ENCODE results near the gene PTPRO.
"Not testable (repeated sequence)": the region's sequence is repeated elsewhere in the genome, so short reads cannot be mapped to it uniquely, and the experiment has no call there.

The PTPRO gene

DNA sequence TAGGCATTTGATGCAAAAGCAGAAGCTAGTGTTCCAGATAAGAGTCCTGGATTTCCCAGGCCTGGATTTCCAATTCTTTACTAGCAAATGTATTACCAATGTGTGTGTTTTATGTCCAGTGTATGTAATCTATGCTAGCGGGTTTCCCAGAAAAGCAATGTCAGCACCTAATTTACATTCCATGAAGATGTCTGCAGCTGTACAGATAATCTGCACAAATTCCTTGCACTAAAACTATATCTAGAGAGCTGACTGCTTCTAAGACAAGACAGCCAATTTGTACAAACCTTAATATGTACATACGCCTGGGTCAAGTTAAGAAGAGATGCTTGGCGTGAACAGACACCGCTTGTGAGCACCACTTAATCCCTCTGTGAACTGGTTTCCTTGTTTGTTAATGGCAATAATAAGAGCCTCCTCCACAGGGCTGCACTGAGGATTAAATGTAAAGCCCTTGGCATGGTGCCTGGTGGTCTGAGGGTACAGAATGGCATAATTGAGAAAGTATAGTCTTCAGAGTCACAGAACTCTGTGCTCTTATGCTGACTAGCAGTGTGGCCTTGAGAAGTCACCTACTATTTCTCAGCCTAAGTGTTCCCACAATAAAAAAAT is 281.3 kb downstream of the PTPRO start:
- no peak for DNase-seq (ENCODE audit: low read depth)

DNA sequence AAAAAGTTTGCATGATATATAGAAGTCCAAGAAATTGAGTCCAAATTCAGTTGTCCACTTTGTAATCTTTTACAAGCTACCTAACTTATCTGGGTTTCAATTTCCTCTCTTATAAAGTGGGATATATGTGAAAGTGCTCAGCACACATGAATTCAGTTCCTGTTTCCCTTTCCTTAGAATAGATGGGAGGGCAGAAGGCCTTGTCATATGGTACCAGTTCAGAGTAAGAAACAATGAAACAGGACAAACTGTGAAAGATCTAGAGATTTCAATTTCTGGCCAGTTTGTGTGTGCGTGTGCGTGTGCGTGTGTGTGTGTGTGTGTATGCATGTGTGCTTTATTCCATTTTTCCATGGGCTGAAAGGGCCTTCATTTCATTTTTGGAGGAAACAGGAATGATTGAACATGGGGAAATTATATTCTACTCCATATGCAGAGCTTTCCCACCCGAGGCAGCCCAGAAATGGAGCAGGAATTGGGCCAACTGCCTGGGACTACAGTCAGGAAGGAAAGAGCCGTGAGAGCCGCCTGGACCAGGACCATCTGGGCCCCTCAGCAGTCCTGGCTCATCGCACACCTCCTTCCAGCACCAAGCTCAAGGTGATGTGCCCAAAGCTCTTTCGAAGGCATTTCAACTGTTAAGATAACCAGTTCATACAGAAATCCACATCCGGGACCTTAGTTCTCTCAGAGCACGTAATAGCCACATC is 283.7 kb downstream of the PTPRO start:
- no peak for DNase-seq (ENCODE audit: low read depth)

DNA sequence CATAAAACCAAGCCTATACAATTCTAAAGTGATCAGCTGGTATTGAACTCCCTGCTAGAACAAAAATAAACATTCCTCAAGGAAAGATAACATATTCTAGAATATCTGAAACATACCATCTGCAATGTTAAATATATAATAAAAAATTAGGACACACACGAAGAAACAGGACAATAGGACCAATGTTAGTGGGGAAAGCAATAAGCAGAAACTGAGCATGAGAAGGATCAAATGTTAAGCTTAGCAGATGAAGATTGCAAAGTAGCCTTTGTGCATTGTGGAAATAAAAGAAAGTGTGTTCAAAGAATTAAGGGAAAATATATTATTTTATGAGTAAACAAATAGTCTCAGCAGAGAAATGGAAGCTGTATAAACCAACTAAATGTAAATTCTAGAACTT is 286.1 kb downstream of the PTPRO start:
- no peak for DNase-seq (ENCODE audit: low read depth)

DNA sequence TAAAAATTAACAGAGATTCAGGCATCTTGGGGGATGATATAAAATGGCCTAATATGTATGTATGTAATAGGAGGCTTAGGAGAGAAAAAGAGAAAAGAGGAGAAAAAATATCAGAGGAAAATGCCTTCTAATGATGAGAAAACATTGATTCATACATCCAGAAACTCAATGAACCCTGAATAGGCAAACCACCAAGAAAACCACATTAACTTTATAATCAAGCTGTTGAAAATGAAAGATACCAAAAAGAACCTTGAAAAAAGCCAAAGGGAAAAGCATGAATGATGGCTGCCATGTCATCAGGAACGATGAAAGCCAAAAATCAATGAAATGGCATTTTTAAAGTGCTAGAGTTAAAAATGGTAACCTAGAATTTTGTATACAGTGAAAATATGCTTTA is 286.6 kb downstream of the PTPRO start:
- DNase-seq (ENCODE audit: low read depth): no peak

DNA sequence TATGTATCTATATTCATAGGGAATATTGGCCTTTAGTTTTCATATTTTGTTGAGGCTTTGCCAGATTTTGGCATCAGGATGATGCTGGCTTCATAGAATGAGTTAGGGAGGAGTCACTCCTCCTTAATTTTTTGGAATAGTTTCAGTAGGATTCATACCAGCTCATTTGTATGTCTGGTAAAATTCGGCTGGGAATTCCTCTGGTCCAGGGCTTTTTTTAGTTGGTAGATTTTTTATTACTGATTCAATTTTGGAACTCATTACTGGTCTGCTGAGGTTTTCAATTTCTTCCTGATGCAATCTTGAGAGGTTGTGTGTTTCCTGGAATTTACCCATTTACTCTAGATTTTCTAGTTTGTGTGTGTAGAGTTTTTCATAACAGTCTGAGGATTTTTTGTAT is 291.7 kb downstream of the PTPRO start:
- no peak for DNase-seq (ENCODE audit: low read depth)

DNA sequence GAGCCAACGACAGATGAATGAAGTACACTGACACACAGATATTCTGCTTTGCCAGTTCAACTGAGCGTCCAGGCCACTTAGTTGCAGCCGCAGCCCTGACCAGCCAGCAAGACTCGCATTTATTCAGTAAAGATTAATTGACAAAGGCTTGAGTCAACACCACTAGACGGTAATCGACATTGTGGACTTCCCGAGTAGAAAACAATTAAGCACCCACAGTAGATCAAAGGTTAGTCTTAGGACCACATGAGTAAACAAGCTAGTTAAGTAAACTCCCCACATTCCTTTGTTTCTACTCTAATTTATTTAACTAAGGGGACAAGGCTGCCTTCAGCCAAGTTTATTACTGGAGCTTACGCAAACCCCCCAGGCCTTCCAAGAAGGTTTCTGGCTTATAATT is 294.2 kb downstream of the PTPRO start:
- not testable (repeated sequence) for DNase-seq (ENCODE audit: low read depth)

DNA sequence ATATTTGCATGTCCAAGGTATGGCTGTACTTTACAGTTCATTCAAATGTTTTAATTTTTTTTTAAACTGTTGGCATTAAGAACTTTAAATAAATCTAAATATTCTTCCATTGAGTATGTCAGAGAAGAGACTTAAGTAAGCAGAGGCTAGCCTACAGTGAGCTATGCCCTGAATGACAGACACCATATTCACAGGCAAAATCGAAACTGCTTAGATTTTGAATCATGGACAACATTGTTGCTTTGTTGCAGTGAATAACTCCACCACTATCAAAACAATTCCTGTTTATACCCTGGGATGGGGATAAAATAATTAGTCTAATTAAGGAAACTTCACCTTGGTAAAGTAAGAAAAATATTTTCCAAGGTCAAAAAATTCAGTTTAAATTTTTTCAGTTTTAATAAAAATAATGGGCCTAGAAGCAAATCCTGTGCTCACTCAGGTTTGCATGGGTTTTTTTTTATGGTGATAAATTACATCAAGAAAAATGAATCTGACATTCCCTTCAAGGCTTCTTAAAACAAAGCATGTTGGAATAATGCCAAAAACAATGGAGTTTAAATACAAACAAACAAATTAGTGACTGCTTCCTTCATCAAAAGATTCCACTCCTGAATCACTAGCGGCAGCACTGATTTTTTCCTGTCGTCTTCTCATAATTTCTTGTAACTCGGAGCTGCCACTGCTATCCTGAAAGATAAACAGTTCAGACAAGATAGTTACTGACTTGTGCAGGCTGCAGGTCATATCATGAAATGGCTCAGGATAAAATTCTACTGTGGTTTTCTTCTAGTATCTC is 298.6 kb downstream of the PTPRO start:
- no peak for DNase-seq (ENCODE audit: low read depth)

DNA sequence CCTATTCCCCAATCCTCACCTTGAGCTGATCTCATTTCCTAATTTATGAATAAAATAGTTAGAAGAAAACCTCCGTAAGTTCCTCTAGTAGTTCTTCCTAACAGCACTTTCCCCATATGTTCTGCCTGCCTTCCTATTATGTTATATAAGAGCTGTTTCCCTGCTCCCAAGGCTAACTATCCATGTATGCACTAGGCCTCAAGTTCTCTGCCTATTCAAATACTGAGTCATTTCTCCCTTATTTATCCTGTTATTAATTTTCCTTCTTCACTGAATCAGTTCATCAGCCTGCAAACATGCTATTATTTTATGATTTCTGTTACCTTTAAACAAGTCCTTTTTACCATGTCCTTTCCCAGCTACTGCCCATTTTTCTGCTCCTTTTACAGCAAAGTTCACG is 302.8 kb downstream of the PTPRO start:
- no peak for DNase-seq (ENCODE audit: low read depth)

DNA sequence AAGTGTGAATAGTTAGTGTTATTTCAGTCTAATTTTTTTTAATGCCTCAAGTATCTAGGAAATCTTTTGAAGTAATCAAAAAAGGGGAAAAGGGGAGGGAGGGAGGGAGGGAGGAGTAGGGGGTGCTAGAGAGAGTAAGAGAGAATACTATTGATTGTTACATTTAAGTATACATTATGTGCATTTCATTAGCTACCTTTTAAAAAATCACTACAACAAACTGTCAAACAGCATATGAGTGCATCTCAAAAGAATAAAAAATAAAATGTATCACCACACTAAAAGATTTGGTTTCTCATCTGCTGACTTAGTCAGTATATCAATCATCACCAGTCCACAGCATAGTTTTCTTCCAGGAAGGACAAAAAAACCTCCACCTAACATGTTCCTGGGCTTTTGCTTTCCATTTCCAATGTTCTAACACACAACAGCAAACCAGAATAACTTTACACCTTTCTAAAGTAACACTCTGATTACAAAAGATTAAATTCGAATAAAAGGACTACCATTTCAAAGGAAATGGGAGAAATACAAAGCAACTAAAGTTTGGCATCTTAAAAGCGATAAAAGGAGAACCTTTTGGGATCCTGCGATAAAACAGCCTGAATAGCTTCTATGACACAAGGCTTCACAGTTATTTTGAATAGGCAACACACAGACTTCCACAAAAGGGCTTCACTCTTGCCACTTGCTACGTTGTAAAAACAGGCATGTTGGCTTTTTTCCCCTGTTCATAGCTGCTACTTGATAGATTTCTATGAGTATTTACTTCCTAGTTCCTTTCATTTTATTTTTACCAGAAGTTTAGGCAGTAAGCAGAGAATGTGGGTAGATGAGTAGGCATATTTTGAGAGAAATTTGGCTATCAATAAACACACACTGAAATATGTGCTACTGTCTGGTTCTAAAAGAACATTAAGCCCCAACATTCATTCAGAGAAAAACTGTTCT is 306.0 kb downstream of the PTPRO start:
- peak; percentile 36 for DNase-seq (ENCODE audit: low read depth)

DNA sequence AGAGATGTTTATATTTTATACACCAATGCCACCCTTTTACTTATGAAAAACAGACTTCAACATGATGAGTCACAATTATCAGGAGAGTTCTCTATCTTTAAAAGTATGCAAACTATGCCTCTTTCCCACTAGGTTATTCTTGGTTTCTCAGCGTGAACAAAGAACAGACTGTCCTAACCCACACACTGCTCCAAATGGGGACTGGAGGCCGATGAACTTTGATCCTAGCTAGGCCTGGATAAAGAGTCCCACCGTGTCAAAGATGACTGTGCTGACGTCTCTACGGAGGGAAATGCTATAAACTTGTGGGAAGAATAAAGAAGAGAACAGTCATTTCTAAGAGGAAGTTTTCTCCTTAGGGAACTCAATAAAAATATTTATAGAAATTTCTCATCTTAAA is 306.8 kb downstream of the PTPRO start:
- DNase-seq (ENCODE audit: low read depth): peak; percentile 97

DNA sequence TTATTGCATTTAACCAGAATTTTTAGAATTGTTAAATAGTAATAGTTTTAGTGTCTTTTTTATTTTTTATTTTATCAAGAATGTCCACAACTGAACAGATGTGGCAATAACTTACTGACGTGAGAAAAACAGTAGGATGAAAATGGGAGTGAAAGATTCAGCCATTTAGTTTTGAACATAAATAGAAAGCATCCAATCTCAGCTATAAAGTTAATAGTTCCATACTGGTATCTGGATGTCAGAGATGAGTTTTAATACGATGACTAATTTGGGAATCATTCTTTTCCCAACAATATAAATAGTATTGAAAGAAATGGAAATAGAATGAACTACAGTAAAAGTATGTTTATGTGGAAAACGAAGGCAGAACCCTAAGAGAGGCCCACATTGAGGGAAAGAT is 307.5 kb downstream of the PTPRO start:
- DNase-seq (ENCODE audit: low read depth): peak; percentile 76

DNA sequence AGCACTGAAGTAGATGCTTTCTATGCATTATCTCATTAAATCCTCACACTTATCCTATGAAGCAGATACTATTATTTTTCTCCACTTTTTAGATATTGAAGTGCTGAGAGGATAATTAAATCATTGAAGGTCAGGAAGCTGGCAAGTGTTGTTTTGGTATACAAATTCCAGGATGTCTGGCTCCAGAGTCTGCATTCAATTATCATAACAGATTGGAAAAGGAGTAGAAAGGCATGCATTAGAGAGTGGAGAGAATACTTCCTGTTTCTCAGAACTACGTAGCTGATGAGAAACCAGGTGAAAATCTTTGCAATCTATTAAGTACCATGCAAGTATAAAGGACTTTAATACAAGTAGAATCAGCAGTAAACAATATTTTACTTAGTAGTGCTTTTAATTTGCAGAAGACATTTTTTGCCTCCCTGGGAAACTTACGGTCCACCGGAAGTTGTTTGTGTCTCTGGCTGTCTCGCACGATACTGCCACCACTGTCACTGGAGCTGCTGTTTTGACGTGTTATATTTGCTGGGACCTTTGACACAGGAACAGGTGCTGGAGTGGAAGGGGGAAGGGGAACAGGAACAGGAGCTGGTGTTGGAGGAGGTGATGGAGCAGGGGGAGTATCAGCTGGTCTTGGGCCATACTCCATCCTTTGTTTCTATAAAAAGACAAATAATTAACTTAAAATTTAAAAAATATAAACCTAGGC is 308.9 kb downstream of the PTPRO start:
- no peak for DNase-seq (ENCODE audit: low read depth)

DNA sequence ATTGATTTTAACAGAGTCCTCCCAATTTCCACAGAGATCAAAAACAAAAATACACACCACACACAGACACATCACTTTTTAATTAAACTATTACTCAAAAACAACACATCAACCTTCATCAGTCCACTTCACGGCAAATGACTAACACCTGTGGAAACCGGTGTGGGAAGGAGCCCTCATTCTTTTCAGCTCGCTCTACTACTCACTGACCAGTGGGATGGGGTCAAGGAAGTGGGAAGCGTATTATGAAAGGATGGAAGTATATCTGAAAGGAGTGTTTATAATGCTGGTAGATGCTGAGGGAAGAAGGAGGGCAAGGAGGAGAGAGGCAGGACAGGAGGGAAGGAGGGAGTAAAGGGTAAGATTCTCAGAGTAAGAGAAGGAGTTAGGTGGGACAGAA is 310.4 kb downstream of the PTPRO start:
- peak; percentile 35 for DNase-seq (ENCODE audit: low read depth)

DNA sequence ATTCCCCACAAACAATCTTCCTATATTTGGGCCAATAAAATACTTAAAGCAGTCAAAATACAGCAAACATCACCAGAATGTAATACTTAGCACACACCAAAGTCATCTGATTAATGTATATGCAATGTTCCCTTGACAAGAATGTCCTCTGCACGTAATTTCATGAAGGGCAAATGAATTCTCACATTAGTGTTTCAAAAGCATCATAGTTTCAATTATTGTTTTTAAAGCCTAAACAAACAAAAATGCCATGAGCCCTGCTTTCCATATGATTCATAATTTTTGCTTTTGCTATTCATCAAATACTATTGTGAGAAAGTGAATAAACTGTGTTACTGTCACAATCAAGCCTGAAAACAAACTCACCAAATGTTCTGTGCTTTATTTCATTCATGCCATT is 310.9 kb downstream of the PTPRO start:
- DNase-seq (ENCODE audit: low read depth): peak; percentile 22

DNA sequence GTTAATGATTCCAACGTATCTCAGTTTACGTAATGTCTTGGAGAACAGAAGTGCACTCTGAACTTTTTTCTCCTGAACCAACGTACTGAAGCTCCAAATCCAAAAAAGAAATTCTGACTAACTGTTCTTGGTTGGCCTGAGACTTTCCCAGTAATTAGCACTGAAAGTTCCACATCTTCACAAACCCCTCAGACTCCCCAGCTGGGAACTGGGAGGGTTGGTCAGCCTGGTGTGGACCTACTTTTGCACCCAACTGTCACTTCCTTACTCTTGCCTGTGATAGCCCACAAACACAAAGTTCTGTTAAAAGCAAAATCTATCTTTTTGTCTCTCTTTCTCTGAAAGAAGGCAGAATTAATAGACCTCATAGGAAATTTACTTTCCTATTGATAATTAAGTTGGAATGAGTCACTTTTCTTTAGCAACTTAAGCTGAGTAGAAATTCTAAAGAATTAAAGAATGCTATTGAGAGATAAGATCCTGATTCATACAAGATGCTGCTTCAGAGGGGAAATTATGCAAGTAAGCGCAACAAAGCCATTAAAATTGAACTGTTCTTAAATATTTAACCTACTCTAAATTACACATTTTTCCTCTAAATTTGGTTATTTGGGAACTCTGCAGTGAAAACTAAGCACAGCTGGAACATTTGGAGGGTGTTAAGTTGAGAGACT is 311.8 kb downstream of the PTPRO start:
- DNase-seq (ENCODE audit: low read depth): peak; percentile 61

DNA sequence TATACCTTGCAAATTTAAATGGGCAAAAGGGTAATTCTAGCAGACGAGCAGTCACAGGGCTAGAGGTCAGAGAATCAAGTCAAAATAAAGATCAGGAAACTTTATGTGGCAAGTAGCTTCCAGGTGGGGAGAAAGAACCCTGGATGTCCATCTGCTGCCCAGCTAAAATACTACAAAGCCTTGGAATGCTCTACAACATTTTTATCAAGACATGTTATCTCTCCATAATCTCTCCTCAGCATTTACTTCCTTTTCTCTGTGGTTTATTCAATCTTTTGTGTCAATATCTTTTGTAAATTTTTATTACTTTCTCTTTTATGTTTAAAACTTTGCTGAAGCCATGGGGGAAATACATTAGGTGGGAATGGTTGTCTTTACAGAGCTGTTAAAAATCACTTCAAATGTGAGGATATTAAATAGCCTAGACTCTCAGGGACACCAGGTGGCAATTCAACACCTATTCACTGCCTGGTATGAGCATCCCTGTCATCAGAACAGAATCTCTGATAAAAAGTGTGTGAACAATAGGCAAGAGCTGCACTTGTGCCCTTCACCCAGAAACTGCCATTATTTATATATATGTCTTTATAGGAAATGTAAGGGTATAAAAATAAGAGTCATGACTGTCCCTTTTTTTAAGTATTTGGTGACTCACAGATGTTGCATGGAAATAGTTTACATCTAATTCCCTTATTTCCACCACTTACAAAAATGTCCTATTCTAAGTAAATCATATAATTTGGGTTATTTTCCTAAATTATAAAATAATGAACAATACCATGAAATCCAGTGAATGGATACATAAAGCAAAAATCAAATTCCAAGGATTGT is 314.0 kb downstream of the PTPRO start:
- DNase-seq (ENCODE audit: low read depth): peak; percentile 52

DNA sequence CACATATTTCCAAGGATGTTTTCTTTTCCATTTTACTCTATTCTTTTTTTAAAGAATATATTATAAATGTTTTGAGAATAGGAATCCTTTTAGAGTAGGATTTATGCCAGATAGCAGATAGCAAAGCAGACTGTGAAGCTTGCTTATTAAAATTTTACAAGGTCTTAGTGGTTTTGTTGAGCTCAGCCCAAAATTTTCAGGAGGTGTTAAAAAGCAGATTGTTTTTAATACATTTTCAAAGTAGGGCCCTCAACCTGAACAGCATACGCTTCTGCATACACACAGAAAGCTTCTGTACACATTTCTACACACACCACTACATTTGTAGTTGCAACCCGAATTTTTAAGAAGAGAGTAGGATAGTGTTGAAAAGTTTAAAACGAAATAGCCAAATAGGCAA is 315.9 kb downstream of the PTPRO start:
- DNase-seq (ENCODE audit: low read depth): no peak

DNA sequence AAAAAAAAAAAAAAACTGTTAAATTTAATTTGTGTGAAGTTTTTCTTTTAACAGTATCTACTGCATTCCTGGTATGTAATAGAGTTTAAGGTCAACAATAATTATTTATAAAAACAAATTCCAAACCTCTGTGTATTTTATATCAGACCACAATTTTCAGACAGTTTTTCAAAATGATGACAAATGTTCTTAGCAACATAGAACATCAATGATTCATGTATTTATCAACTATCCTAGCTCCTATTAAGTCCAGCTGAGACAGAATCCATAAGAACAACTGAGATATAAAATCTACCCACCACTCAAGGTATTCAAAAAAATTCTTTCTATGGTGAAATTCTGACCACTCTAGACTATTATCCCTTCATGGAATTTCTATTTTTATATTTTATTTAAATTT is 322.4 kb downstream of the PTPRO start:
- DNase-seq (ENCODE audit: low read depth): peak; percentile 79

DNA sequence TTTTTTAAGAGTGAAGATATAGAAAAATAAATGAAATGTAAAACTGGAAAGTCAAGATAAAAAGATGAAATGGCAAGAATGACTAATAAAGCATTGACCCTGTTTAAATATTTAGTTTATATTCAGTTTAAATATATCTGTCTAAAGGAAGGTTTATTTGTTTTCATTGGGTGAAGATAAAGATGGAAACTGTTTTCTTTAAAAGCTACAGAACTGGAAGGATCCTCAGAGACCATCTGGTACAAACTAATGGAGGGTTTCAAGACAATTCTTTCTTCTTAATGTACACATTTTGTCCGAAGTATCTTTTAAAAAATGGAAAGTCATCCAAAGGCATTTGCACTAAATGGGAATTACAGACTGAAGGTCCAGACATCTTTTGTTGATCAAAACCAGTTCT is 324.3 kb downstream of the PTPRO start:
- DNase-seq (ENCODE audit: low read depth): no peak
